ENCODE data around the gene COTL1. TPM values are rescaled to one million over a fixed set of nuclear protein-coding genes. Genes with fewer than 3 reads are reported as not detected.
"Not testable (repeated sequence)": the region's sequence is repeated elsewhere in the genome, so short reads cannot be mapped to it uniquely, and the experiment has no call there.

The COTL1 gene
- total and polyA plus RNA-seq, 2 donors from 2014 or later = 122 to 136 TPM

DNA sequence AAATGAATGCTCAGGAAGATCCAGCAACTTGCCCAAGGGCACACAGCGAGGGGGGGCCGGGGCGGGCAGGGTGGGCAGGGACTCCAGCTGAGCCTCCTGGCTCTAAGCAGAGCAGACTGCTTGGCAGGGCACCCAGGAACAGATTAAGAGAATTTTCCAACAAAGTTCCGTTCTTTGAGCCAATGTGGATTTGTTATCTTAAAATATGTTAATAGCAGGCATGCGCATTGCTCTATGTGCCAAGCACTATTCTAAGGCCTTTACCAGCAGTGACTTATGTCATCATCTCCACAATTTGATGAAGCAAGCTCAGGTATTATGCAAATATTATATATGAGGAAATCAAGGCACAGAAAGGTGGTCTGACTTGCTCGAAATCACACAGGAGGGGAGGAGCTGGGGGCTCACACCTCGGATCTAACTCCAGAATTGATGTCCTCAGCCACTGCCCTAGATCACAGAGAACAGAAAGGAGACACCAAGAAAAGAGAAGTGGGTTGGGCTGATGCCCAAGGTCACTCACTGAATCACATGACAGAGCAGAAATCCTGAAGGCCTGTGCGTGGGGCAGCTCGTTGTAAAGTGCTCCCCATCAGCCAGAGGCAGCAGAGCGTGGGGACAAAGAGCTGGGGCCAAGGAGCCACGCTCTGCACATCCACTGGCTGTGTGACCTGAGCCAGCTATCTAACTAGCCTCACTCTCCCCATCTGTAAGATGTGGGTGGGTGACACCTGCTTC is 90.2 kb downstream of the COTL1 start:
- H3K9ac ChIP-seq (ENCODE audit: low read length in 3 of 3) = no peak overlapping the region
- H3K4me1 ChIP-seq (ENCODE audit: control insufficient read depth in 2 of 3, insufficient read depth in 2 of 3, low read depth in 1 of 3, low read length in 3 of 3) = peaks cover 0 to 14% (median 12%) of the 10 kb centered on the region in 3 donors
- peak overlapping the region in 1 of 2 donors; percentile 74 for H3K27ac ChIP-seq (ENCODE audit: low read depth in 2 of 2, low read length in 2 of 2)
- DNase-seq = no peak
- intact Hi-C loops (cut with DNase I) = no loop called here
- no peak overlapping the region for H3K4me3 ChIP-seq (ENCODE audit: low read length in 3 of 3)
- no peaks in the 10 kb centered on the region for H3K36me3 ChIP-seq (ENCODE audit: control insufficient read depth in 2 of 3, insufficient read depth in 3 of 3, low read length in 3 of 3)
- TF ChIP-seq, protein P1, sequence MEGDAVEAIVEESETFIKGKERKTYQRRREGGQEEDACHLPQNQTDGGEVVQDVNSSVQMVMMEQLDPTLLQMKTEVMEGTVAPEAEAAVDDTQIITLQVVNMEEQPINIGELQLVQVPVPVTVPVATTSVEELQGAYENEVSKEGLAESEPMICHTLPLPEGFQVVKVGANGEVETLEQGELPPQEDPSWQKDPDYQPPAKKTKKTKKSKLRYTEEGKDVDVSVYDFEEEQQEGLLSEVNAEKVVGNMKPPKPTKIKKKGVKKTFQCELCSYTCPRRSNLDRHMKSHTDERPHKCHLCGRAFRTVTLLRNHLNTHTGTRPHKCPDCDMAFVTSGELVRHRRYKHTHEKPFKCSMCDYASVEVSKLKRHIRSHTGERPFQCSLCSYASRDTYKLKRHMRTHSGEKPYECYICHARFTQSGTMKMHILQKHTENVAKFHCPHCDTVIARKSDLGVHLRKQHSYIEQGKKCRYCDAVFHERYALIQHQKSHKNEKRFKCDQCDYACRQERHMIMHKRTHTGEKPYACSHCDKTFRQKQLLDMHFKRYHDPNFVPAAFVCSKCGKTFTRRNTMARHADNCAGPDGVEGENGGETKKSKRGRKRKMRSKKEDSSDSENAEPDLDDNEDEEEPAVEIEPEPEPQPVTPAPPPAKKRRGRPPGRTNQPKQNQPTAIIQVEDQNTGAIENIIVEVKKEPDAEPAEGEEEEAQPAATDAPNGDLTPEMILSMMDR (IDR thresholded peaks at IDR 0.05; ENCODE audit: borderline replicate concordance, extremely low read depth, insufficient read depth) = no peak
- no peaks in the 10 kb centered on the region for H3K9me3 ChIP-seq (ENCODE audit: control insufficient read depth in 2 of 3, insufficient read depth in 1 of 3, low read length in 3 of 3)
- H3K27me3 ChIP-seq (ENCODE audit: control insufficient read depth, insufficient read depth, low read length) = no peaks in the 10 kb centered on the region
- FAIRE-seq = no peak

DNA sequence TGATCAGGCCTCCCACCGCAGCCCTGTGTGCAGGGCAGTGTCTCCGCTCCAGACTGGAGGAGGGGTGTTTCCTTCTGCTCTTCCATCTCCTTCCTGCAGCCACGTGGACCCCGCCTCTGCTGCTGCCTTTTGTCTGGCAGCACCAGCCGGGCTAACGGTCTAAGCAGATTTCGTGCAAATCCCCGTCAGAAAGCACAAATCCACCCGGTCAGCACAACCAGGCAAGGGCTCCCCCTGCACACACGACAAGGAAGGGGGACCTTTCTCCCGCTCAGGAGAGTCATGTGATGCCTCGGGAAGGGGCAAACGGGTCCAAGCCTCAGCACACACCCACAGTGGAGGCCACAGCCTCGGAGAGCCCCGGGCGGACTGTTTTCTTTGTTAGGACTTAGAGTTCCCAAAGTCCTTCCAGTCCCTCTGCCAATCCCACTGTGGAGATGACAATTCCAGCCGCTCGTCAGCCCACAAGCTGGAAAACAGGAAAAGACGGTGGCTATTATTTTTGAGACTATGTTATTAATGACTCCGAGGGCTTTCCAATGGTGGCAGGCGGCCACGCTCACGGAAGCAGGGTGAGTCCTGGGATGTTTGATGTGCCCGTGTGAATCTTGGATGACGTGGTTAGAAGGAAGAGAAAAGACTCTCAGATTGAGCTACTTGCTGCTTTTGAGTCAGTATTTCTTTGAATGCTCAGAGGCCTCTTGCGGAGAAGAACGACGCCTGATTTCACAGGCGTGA is 90.9 kb downstream of the COTL1 start:
- Histone ChIP-seq H3K4me1 (ENCODE audit: control insufficient read depth in 2 of 3, insufficient read depth in 2 of 3, low read depth in 1 of 3, low read length in 3 of 3) (peaks cover 0 to 12% (median 5%) of the 10 kb centered on the region in 3 donors), H3K36me3 (ENCODE audit: control insufficient read depth in 2 of 3, insufficient read depth in 3 of 3, low read length in 3 of 3) (no peaks in the 10 kb centered on the region), H3K4me3 (ENCODE audit: low read length in 3 of 3) (peak overlapping the region in 1 of 3 donors; percentile 30), H3K27me3 (ENCODE audit: control insufficient read depth, insufficient read depth, low read length) (no peaks in the 10 kb centered on the region), H3K9me3 (ENCODE audit: control insufficient read depth in 2 of 3, insufficient read depth in 1 of 3, low read length in 3 of 3) (no peaks in the 10 kb centered on the region), H3K27ac (ENCODE audit: low read depth in 2 of 2, low read length in 2 of 2) (peak overlapping the region; percentile 26 to 74), H3K9ac (ENCODE audit: low read length in 3 of 3) (no peak overlapping the region)
- FAIRE-seq (no peak), DNase-seq (peak in 3 of 5 donors; percentile 49 to 82 (median 67))
- intact Hi-C loops (cut with DNase I) = no loop called here
- TF ChIP-seq, protein P1 (IDR thresholded peaks at IDR 0.05; ENCODE audit: borderline replicate concordance, extremely low read depth, insufficient read depth) = no peak

DNA sequence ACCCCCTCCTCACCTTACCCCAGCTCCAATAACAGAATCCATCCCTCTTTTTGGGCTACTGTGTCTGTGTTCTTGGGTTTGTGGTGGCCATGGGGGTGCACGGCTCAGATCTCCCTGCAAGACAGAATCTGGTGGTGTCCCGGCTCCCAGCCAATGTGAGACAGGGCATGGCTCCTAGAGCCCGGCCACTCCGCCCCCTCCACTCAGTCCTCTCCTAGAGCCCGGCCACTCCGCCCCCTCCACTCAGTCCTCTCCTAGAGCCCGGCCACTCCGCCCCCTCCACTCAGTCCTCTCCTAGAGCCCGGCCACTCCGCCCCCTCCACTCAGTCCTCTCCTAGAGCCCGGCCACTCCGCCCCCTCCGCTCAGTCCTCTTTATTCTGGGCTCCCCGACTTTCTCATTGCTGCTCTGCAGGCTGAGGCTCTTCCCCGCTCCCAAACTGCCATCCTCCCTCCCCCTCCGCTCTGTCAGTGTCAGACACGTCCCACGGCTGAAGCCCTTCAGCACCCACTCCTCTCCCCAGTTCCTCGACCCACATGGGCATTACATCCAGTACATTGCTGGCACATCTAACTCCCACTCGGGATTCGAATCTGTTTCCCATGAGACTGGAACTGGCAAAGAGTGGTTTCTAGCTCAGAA is 92.8 kb downstream of the COTL1 start:
- H3K9me3 ChIP-seq (ENCODE audit: control insufficient read depth in 2 of 3, insufficient read depth in 1 of 3, low read length in 3 of 3); H3K9ac ChIP-seq (ENCODE audit: low read length in 3 of 3); H3K36me3 ChIP-seq (ENCODE audit: control insufficient read depth in 2 of 3, insufficient read depth in 3 of 3, low read length in 3 of 3); H3K4me3 ChIP-seq (ENCODE audit: low read length in 3 of 3); DNase-seq; intact Hi-C loops (cut with DNase I); FAIRE-seq; H3K27ac ChIP-seq (ENCODE audit: low read depth in 2 of 2, low read length in 2 of 2); H3K4me1 ChIP-seq (ENCODE audit: control insufficient read depth in 2 of 3, insufficient read depth in 2 of 3, low read depth in 1 of 3, low read length in 3 of 3); H3K27me3 ChIP-seq (ENCODE audit: control insufficient read depth, insufficient read depth, low read length): not testable (repeated sequence)

Measured in kidney (tissue), 14 donors.